HEK293 (cell line): ENCODE measurements around the gene CCDC167.

Source experiments
- CTCF ChIP-seq: fragments of 450-650 bp; formaldehyde crosslinking; IDR thresholded peaks from 2 replicates; pipeline ENCODE4 v1.5.1; 2016; ENCODE audit warnings: missing biosample characterization, missing genetic modification characterization
- HOXD13 ChIP-seq: sonication (generic); formaldehyde crosslinking; IDR thresholded peaks from 2 replicates; pipeline ENCODE4 v1.8.0; 2022; ENCODE audit warnings: missing genetic modification reagents, borderline replicate concordance
- IKZF3 ChIP-seq: fragments of 450-650 bp; IDR thresholded peaks from 2 replicates; pipeline ENCODE4 v1.5.0; 2018; ENCODE audit warnings: missing biosample characterization, mild to moderate bottlenecking, missing genetic modification characterization, moderate library complexity
- MYNN ChIP-seq: fragments of 450-650 bp; formaldehyde crosslinking; IDR thresholded peaks from 2 replicates; pipeline ENCODE4 v1.5.1; 2016; ENCODE audit warnings: missing biosample characterization, missing genetic modification characterization, borderline replicate concordance
- PRDM10 ChIP-seq: fragments of 450-650 bp; formaldehyde crosslinking; IDR thresholded peaks from 2 replicates; pipeline ENCODE4 v1.5.1; 2016; ENCODE audit warnings: missing biosample characterization, missing genetic modification characterization
- REST ChIP-seq: fragments of 450-650 bp; formaldehyde crosslinking; IDR thresholded peaks from 2 replicates; pipeline ENCODE4 v1.5.1; 2016; ENCODE audit warnings: missing biosample characterization, missing genetic modification characterization
- SETDB1 ChIP-seq: IDR thresholded peaks from one replicate; pipeline ENCODE4 v1.6.1; 2017; ENCODE audit warnings: mild to moderate bottlenecking, low read length, moderate library complexity, mixed read lengths; ENCODE audit not compliant: insufficient read length
- ZBTB26 ChIP-seq: fragments of 450-650 bp; formaldehyde crosslinking; optimal IDR thresholded peaks from 2 replicates; pipeline ENCODE3; 2016; ENCODE audit warnings: missing biosample characterization, mild to moderate bottlenecking, missing genetic modification characterization
- ZFHX2 ChIP-seq: fragments of 450-650 bp; formaldehyde crosslinking; conservative IDR thresholded peaks from 2 replicates; pipeline ENCODE4 v1.5.1; 2016; ENCODE audit warnings: missing biosample characterization, missing genetic modification characterization
- ZNF121 ChIP-seq: fragments of 450-650 bp; formaldehyde crosslinking; IDR thresholded peaks from 2 replicates; pipeline ENCODE4 v1.5.1; 2016; ENCODE audit warnings: missing biosample characterization, missing genetic modification characterization
- ZNF274 ChIP-seq, 2 experiments: fragments of 200-500 bp in 1 of 2; fragments of 450-650 bp in 1 of 2; sonication (Bioruptor generic) in 1 of 2; formaldehyde crosslinking in 1 of 2; IDR thresholded peaks; 2 replicates each; pipeline versions ENCODE4 v1.5.1 to v1.6.1; 2014 to 2016; ENCODE audit warnings: borderline replicate concordance in 1 of 2, inconsistent platforms in 1 of 2, low read length in 1 of 2, missing biosample characterization in 1 of 2, missing genetic modification characterization in 1 of 2
- ZNF449 ChIP-seq: fragments of 450-650 bp; formaldehyde crosslinking; IDR thresholded peaks from 2 replicates; pipeline ENCODE4 v1.5.1; 2017; ENCODE audit warnings: missing biosample characterization, mild to moderate bottlenecking, missing genetic modification characterization, moderate library complexity
- ZNF792 ChIP-seq: fragments of 450-650 bp; formaldehyde crosslinking; IDR thresholded peaks from 2 replicates; pipeline ENCODE4 v1.5.1; 2016; ENCODE audit warnings: missing biosample characterization, missing genetic modification characterization

- TF ChIP-seq PRDM10 (tag by site-specific recombination) (no peak), MYNN (no peak), ZNF274 (IDR thresholded peaks at IDR 0.05; ENCODE audit: low read length) (no peak), ZNF274 (tag by site-specific recombination; IDR thresholded peaks at IDR 0.05; ENCODE audit: borderline replicate concordance) (no peak), CTCF (no peak), ZNF449 (no peak), REST (tag by site-specific recombination) (no peak), IKZF3 (tag by site-specific recombination) (no peak), ZFHX2 (tag by site-specific recombination) (no peak), HOXD13 (CRISPR knock-in tag) (no peak), ZNF792 (tag by site-specific recombination) (no peak), SETDB1 (peak; percentile 63), ZNF121 (no peak), ZBTB26 (tag by site-specific recombination) (no peak)
These were observed 32.0 kb downstream of the CCDC167 start for GRCh38 chr6:37467718-37468117.
